ENCODE results near the gene RGL1. TPM values are rescaled to one million over a fixed set of nuclear protein-coding genes. Genes with fewer than 3 reads are reported as not detected.

RGL1 gene
- total RNA-seq, 1 donor = 0.27 TPM

- no peak for DNase-seq (ENCODE audit: low read depth in 2 of 3, low spot score in 2 of 3)
Observed at GRCh38 chr1:183859119-183859518, 54.2 kb downstream of the RGL1 start.

- DNase-seq (ENCODE audit: low read depth in 2 of 3, low spot score in 2 of 3) = no peak
Observed at GRCh38 chr1:183859831-183860230, 54.9 kb downstream of the RGL1 start.

- no peak for DNase-seq (ENCODE audit: low read depth in 2 of 3, low spot score in 2 of 3)
Observed at GRCh38 chr1:183862967-183863366, 58.0 kb downstream of the RGL1 start.

- DNase-seq (ENCODE audit: low read depth in 2 of 3, low spot score in 2 of 3) = no peak
Observed at GRCh38 chr1:183863852-183864251, 58.9 kb downstream of the RGL1 start.

- DNase-seq (ENCODE audit: low read depth in 2 of 3, low spot score in 2 of 3) = no peak
Observed at GRCh38 chr1:183864611-183865010, 59.7 kb downstream of the RGL1 start.

- DNase-seq (ENCODE audit: low read depth in 2 of 3, low spot score in 2 of 3) = no peak
Observed at GRCh38 chr1:183869230-183869629, 64.3 kb downstream of the RGL1 start.

GRCh38 chr1:183869664-183870063 is 64.7 kb downstream of the RGL1 start:
- DNase-seq (ENCODE audit: low read depth in 2 of 3, low spot score in 2 of 3) = no peak

GRCh38 chr1:183870351-183871077 is 65.6 kb downstream of the RGL1 start:
- DNase-seq (ENCODE audit: low read depth in 2 of 3, low spot score in 2 of 3) = no peak

- no peak for DNase-seq (ENCODE audit: low read depth in 2 of 3, low spot score in 2 of 3)
Observed at GRCh38 chr1:183871142-183871541, 66.2 kb downstream of the RGL1 start.

- no peak for DNase-seq (ENCODE audit: low read depth in 2 of 3, low spot score in 2 of 3)
Observed at GRCh38 chr1:183871601-183872000, 66.7 kb downstream of the RGL1 start.

GRCh38 chr1:183872403-183872802 is 67.5 kb downstream of the RGL1 start:
- DNase-seq (ENCODE audit: low read depth in 2 of 3, low spot score in 2 of 3) = no peak

- DNase-seq (ENCODE audit: low read depth in 2 of 3, low spot score in 2 of 3) = peak in 2 of 3 donors; percentile 18 to 75
Observed at GRCh38 chr1:183873642-183874041, 68.7 kb downstream of the RGL1 start.

GRCh38 chr1:183876309-183876708 is 71.4 kb downstream of the RGL1 start:
- DNase-seq (ENCODE audit: low read depth in 2 of 3, low spot score in 2 of 3) = no peak

GRCh38 chr1:183877053-183877720 is 72.3 kb downstream of the RGL1 start:
- DNase-seq (ENCODE audit: low read depth in 2 of 3, low spot score in 2 of 3) = no peak

GRCh38 chr1:183879494-183879893 is 74.6 kb downstream of the RGL1 start:
- no peak for DNase-seq (ENCODE audit: low read depth in 2 of 3, low spot score in 2 of 3)

- DNase-seq (ENCODE audit: low read depth in 2 of 3, low spot score in 2 of 3) = no peak
Observed at GRCh38 chr1:183879966-183880365, 75.0 kb downstream of the RGL1 start.

GRCh38 chr1:183880531-183881243 is 75.8 kb downstream of the RGL1 start:
- DNase-seq (ENCODE audit: low read depth in 2 of 3, low spot score in 2 of 3) = no peak

GRCh38 chr1:183881387-183882131 is 76.6 kb downstream of the RGL1 start:
- no peak for DNase-seq (ENCODE audit: low read depth in 2 of 3, low spot score in 2 of 3)

- no peak for DNase-seq (ENCODE audit: low read depth in 2 of 3, low spot score in 2 of 3)
Observed at GRCh38 chr1:183882335-183883167, 77.6 kb downstream of the RGL1 start.

- no peak for DNase-seq (ENCODE audit: low read depth in 2 of 3, low spot score in 2 of 3)
Observed at GRCh38 chr1:183883623-183884022, 78.7 kb downstream of the RGL1 start.
